OCI-LY1 (cell line): ENCODE measurements around the gene ANKRD1.

ENCODE experiments used
- H2AFZ ChIP-seq: fragments of 200-600 bp; sonication (generic), shearing (Covaris generic); 2 replicates; pipeline ENCODE4 v1.6.0; 2014; ENCODE audit warnings: antibody characterized with exemption, mild to moderate bottlenecking, low read length
- H3F3A ChIP-seq: fragments of 200-600 bp; sonication (generic), shearing (Covaris generic); 2 replicates; pipeline ENCODE4 v1.6.0; 2014; ENCODE audit warnings: mild to moderate bottlenecking, antibody characterized with exemption, low read length, moderate library complexity; ENCODE audit not compliant: insufficient read depth
- H3K27ac ChIP-seq: fragments of 200-600 bp; sonication (generic); 2 replicates; pipeline ENCODE4 v1.5.1; 2014; ENCODE audit warnings: low read length, mixed run types, mild to moderate bottlenecking, low read depth; ENCODE audit not compliant: poor library complexity, severe bottlenecking
- H3K27me3 ChIP-seq: fragments of 200-600 bp; sonication (generic); 2 replicates; pipeline ENCODE4 v1.6.0; 2014; ENCODE audit warnings: antibody characterized with exemption, mild to moderate bottlenecking, low read length, moderate library complexity; ENCODE audit not compliant: insufficient read depth
- H3K36me3 ChIP-seq: fragments of 200-600 bp; sonication (generic); 2 replicates; pipeline ENCODE4 v1.6.1; 2014; ENCODE audit warnings: mild to moderate bottlenecking, antibody characterized with exemption, low read length, moderate library complexity, mixed read lengths; ENCODE audit not compliant: insufficient read depth
- H3K4me1 ChIP-seq: fragments of 200-600 bp; sonication (generic); 2 replicates; pipeline ENCODE4 v1.5.1; 2014; ENCODE audit warnings: mild to moderate bottlenecking, low read length, moderate library complexity; ENCODE audit not compliant: insufficient read depth, severe bottlenecking
- H3K4me2 ChIP-seq: fragments of 200-600 bp; sonication (generic), shearing (Covaris generic); 2 replicates; pipeline ENCODE4 v1.6.1; 2014; ENCODE audit warnings: low read length
- H3K4me3 ChIP-seq: fragments of 200-600 bp; sonication (generic); 2 replicates; pipeline ENCODE4 v1.5.1; 2014; ENCODE audit warnings: low read length, low read depth, mild to moderate bottlenecking, mixed read lengths; ENCODE audit not compliant: poor library complexity, severe bottlenecking
- H3K79me2 ChIP-seq: fragments of 200-600 bp; shearing (Covaris generic); 2 replicates; pipeline ENCODE4 v1.6.1; 2016; ENCODE audit warnings: mixed run types, low read length, mixed read lengths; ENCODE audit not compliant: insufficient read depth
- H3K9ac ChIP-seq: fragments of 200-600 bp; sonication (generic), shearing (Covaris generic); 2 replicates; pipeline ENCODE4 v1.6.1; 2014; ENCODE audit warnings: mild to moderate bottlenecking, low read length, mixed read lengths
- H3K9me2 ChIP-seq: fragments of 200-600 bp; sonication (generic), shearing (Covaris generic); 2 replicates; pipeline ENCODE4 v1.6.1; 2014; ENCODE audit warnings: low read depth, mild to moderate bottlenecking, low read length, mixed read lengths
- H3K9me3 ChIP-seq: fragments of 200-600 bp; shearing (Covaris generic); 2 replicates; pipeline ENCODE4 v1.6.1; 2014; ENCODE audit warnings: low read length, mixed read lengths
- H4K20me1 ChIP-seq: fragments of 200-600 bp; sonication (generic), shearing (Covaris generic); 2 replicates; pipeline ENCODE4 v1.6.0; 2016; ENCODE audit warnings: mild to moderate bottlenecking, low read length; ENCODE audit not compliant: insufficient read depth
- CTCF ChIP-seq: fragments of 200-600 bp; sonication (generic), shearing (Covaris generic); IDR thresholded peaks from 2 replicates; pipeline ENCODE4 v1.5.1; 2017; ENCODE audit warnings: mild to moderate bottlenecking, antibody characterized with exemption, low read length, moderate library complexity, mixed read lengths
- EZH2 ChIP-seq: fragments of 200-600 bp; sonication (generic), shearing (Covaris generic); IDR thresholded peaks from 2 replicates; pipeline ENCODE4 v1.8.0; 2017; ENCODE audit warnings: borderline replicate concordance, mixed run types, mild to moderate bottlenecking, antibody characterized with exemption, low read length, moderate library complexity, mixed read lengths

The ANKRD1 gene

DNA sequence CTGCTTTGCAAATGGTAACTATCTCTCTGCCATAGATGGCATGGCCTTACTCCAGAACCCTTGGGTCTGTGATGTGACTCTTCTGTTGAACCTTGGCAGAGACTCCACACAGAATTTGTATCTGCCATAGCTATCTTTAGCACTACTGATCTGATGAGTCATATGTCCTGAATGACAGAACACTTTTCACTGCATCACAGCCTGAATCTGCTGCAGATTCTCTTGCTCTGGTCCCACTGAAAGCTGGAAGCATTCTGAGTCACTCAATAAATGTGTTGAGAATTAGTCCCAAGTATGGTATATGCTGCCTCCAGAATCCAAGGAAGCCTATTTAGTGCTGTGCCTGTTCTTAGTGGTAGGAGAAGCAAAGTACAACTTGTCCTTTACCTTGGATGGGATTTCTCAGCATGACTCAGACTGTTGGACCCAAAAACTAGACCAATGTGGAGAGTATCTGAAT, 39.5 kb upstream of the ANKRD1 start:
- Histone ChIP-seq H3K4me1 (no peaks in the 10 kb centered on the region), H3K36me3 (no peaks in the 10 kb centered on the region), H2AFZ (no peak overlapping the region), H3K27ac (no peak overlapping the region), H3K9me3 (no peaks in the 10 kb centered on the region), H3K27me3 (no peaks in the 10 kb centered on the region), H3K4me3 (no peak overlapping the region), H3K9me2 (no peaks in the 10 kb centered on the region), H3K79me2 (no peaks in the 10 kb centered on the region), H3K9ac (no peak overlapping the region), H4K20me1 (no peaks in the 10 kb centered on the region), H3K4me2 (no peak overlapping the region), H3F3A (no peaks in the 10 kb centered on the region)
- TF ChIP-seq CTCF (no peak), EZH2 (no peak)

DNA sequence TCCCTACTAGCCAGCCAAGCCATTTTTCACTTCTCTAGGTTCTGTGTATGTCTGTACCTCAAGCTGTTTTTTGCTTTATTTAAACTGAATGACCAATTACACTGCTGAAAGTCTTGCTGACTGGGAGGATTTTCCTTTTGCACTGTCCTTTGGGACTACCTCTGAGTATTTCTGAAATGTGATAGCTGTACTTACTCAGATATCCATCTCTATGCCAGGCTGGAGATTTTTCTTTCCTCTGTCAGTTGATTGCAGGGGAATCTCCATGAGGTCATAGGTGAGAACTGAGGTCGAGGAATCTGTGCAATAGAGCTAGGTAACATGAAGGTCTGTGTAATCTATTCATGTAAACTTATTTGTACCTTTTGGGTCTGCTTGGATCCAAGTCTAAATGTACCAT, 38.9 kb upstream of the ANKRD1 start:
- TF ChIP-seq CTCF (no peak), EZH2 (no peak)
- no peaks in the 10 kb centered on the region for H3K4me1 ChIP-seq
- no peaks in the 10 kb centered on the region for H3K9me2 ChIP-seq
- H3K27me3 ChIP-seq: no peaks in the 10 kb centered on the region
- H3K36me3 ChIP-seq: no peaks in the 10 kb centered on the region
- H4K20me1 ChIP-seq: no peaks in the 10 kb centered on the region
- H3K9ac ChIP-seq: no peak overlapping the region
- no peak overlapping the region for H3K4me2 ChIP-seq
- H3K4me3 ChIP-seq: no peak overlapping the region
- no peaks in the 10 kb centered on the region for H3F3A ChIP-seq
- H3K79me2 ChIP-seq: no peaks in the 10 kb centered on the region
- no peak overlapping the region for H2AFZ ChIP-seq
- H3K9me3 ChIP-seq: no peaks in the 10 kb centered on the region
- H3K27ac ChIP-seq: no peak overlapping the region

DNA sequence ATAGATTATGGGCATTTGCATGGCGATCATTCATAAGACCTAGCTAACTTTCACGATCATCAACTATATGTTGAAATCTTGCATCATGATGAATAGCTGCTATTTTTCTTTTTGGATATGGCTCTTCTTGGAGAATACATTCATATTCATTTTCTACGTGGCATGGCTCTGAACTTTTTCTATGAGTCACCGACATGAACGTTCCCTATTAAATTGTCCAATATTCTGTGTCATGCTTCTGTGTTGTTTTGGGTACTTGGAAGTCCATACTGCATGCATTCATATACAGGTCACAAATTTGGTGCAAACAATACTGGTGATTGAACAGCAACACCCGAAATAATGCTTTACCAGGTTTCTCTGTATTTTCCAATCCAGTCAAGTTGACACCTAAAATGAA, 37.9 kb upstream of the ANKRD1 start:
- H3K9me2 ChIP-seq: no peaks in the 10 kb centered on the region
- no peaks in the 10 kb centered on the region for H3K27me3 ChIP-seq
- H3K4me2 ChIP-seq: no peak overlapping the region
- H3K4me3 ChIP-seq: no peak overlapping the region
- H3F3A ChIP-seq: no peaks in the 10 kb centered on the region
- TF ChIP-seq EZH2 (no peak), CTCF (no peak)
- no peaks in the 10 kb centered on the region for H3K4me1 ChIP-seq
- H3K79me2 ChIP-seq: no peaks in the 10 kb centered on the region
- no peaks in the 10 kb centered on the region for H3K36me3 ChIP-seq
- H3K27ac ChIP-seq: no peak overlapping the region
- H4K20me1 ChIP-seq: no peaks in the 10 kb centered on the region
- no peak overlapping the region for H3K9ac ChIP-seq
- H2AFZ ChIP-seq: no peak overlapping the region
- no peaks in the 10 kb centered on the region for H3K9me3 ChIP-seq
